NB4 (cell line): ENCODE results near the gene C1QTNF1.
A peak's percentile ranks its signal among the peaks of the same experiment; 100 is the strongest.

Experiments
- MYC ChIP-seq: IDR thresholded peaks from 2 replicates; pipeline ENCODE4 v1.6.1; 2011; ENCODE audit warnings: low read depth, low read length
- POLR2A ChIP-seq: IDR thresholded peaks from 2 replicates; pipeline ENCODE4 v1.6.1; 2011; ENCODE audit warnings: mild to moderate bottlenecking; ENCODE audit not compliant: insufficient read length; ENCODE audit errors: extremely low read depth
- TF ChIP-seq, protein P1 (sequence below): IDR thresholded peaks from one replicate; pipeline ENCODE4 v1.5.1; 2012; ENCODE audit warnings: low read depth, low read length
- TF ChIP-seq, protein P2 (sequence below): IDR thresholded peaks from 2 replicates; pipeline ENCODE4 v1.6.1; 2011; ENCODE audit warnings: low read depth, low read length

DNA sequence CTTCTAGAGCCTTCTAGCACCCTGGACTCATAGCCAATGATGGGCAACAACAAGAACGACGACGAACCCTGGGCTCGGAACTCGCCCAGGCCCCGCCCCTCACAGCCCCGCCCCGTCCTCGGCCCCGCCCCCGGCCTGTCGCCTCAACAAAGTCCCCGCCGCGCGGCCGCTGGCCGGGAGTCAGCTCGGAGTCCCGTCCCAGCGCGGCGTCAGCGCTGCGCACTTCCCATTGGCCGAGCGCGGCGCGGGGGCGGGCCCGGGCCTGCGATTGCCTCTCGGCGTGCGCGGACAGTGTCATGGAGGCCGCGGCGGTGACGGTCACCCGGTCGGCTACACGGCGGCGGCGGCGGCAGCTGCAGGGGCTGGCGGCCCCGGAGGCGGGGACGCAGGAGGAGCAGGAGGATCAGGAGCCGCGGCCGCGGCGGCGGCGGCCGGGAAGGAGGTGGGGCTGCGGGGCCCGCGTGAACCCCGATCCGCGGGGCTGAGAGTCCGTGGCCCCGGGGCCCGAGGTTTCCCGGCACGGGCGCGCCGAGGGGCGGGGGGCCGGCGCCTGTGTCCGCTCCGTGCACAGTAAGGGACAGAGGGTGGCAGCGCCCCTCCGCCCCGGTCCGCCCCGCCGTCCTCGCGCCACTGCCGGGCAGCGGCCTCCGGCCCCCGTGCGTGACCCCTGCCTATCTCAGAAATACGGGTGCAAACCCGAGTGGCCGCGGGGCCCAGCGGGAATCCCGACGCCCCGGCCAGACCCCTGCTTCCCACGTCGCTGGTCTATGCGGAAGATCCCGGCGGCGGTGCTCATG, 50.9 kb downstream of the C1QTNF1 start, which contains the start of gene ENGASE:
- TF ChIP-seq, protein P1, sequence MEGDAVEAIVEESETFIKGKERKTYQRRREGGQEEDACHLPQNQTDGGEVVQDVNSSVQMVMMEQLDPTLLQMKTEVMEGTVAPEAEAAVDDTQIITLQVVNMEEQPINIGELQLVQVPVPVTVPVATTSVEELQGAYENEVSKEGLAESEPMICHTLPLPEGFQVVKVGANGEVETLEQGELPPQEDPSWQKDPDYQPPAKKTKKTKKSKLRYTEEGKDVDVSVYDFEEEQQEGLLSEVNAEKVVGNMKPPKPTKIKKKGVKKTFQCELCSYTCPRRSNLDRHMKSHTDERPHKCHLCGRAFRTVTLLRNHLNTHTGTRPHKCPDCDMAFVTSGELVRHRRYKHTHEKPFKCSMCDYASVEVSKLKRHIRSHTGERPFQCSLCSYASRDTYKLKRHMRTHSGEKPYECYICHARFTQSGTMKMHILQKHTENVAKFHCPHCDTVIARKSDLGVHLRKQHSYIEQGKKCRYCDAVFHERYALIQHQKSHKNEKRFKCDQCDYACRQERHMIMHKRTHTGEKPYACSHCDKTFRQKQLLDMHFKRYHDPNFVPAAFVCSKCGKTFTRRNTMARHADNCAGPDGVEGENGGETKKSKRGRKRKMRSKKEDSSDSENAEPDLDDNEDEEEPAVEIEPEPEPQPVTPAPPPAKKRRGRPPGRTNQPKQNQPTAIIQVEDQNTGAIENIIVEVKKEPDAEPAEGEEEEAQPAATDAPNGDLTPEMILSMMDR: no peak
- TF ChIP-seq POLR2A: peak; percentile 41
- TF ChIP-seq, protein P2, sequence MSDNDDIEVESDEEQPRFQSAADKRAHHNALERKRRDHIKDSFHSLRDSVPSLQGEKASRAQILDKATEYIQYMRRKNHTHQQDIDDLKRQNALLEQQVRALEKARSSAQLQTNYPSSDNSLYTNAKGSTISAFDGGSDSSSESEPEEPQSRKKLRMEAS: no peak
- no peak for TF ChIP-seq MYC
